Measurements from ENCODE around the gene FIGNL1.

The FIGNL1 gene

GRCh38 chr7:50449881-50450589 lies at the start of gene FIGNL1:
TSS of gene FIGNL1 (minus strand) at chr7:50450350. CDS start at chr7:50447287, 3,063 bp downstream.
- DNase-seq (ENCODE audit: low spot score): peak; percentile 79

- DNase-seq (ENCODE audit: low spot score): no peak
These were observed 48.9 kb upstream of the FIGNL1 start for GRCh38 chr7:50499092-50499491.

- no peak for DNase-seq (ENCODE audit: low spot score)
These were observed 47.8 kb upstream of the FIGNL1 start for GRCh38 chr7:50497968-50498367.

GRCh38 chr7:50497068-50497642 lies 47.0 kb upstream of the FIGNL1 start:
- no peak for DNase-seq (ENCODE audit: low spot score)

- DNase-seq (ENCODE audit: low spot score): no peak
These were observed 46.4 kb upstream of the FIGNL1 start for GRCh38 chr7:50496569-50496968.

GRCh38 chr7:50495746-50496145 lies 45.6 kb upstream of the FIGNL1 start:
- no peak for DNase-seq (ENCODE audit: low spot score)

GRCh38 chr7:50492770-50493519 lies 42.8 kb upstream of the FIGNL1 start:
- no peak for DNase-seq (ENCODE audit: low spot score)

GRCh38 chr7:50491943-50492342 lies 41.8 kb upstream of the FIGNL1 start:
- DNase-seq (ENCODE audit: low spot score): no peak

- DNase-seq (ENCODE audit: low spot score): no peak
These were observed 41.1 kb upstream of the FIGNL1 start for GRCh38 chr7:50491209-50491608.

- no peak for DNase-seq (ENCODE audit: low spot score)
These were observed 38.2 kb upstream of the FIGNL1 start for GRCh38 chr7:50488379-50488778.

- no peak for DNase-seq (ENCODE audit: low spot score)
These were observed 36.4 kb upstream of the FIGNL1 start for GRCh38 chr7:50486512-50486911.

- no peak for DNase-seq (ENCODE audit: low spot score)
These were observed 31.7 kb upstream of the FIGNL1 start for GRCh38 chr7:50481867-50482266.

GRCh38 chr7:50480797-50481196 lies 30.6 kb upstream of the FIGNL1 start:
- no peak for DNase-seq (ENCODE audit: low spot score)

- no peak for DNase-seq (ENCODE audit: low spot score)
These were observed 29.8 kb upstream of the FIGNL1 start for GRCh38 chr7:50479743-50480517.

- no peak for DNase-seq (ENCODE audit: low spot score)
These were observed 27.5 kb upstream of the FIGNL1 start for GRCh38 chr7:50477640-50478039.

GRCh38 chr7:50476953-50477625 lies 26.9 kb upstream of the FIGNL1 start:
- DNase-seq (ENCODE audit: low spot score): no peak

GRCh38 chr7:50475340-50475739 lies 25.2 kb upstream of the FIGNL1 start:
- DNase-seq (ENCODE audit: low spot score): no peak

GRCh38 chr7:50474382-50475160 lies 24.4 kb upstream of the FIGNL1 start:
- DNase-seq (ENCODE audit: low spot score): no peak

- DNase-seq (ENCODE audit: low spot score): peak; percentile 49
These were observed 23.4 kb upstream of the FIGNL1 start for GRCh38 chr7:50473531-50473930.

- no peak for DNase-seq (ENCODE audit: low spot score)
These were observed 22.3 kb upstream of the FIGNL1 start for GRCh38 chr7:50472427-50472826.

- DNase-seq (ENCODE audit: low spot score): no peak
These were observed 21.8 kb upstream of the FIGNL1 start for GRCh38 chr7:50471970-50472369.

Measured in left forelimb (tissue), 1 donor.